Gastrocnemius medialis (tissue), 4 donors: ENCODE results near the gene PAPLN. TPM values are rescaled to one million over a fixed set of nuclear protein-coding genes. Genes with fewer than 3 reads are reported as not detected.

ENCODE experiments used
- ATAC-seq, 2 donors: fragments of 150-250 bp; one replicate each; pipeline ENCODE4 v1.9.1; 2016
- DNase-seq, 2 donors: peaks; one replicate each; pipeline ENCODE4 v3.0.0-alpha.2; 2019
- H3K27ac ChIP-seq, 4 donors: fragments of 200-600 bp; sonication (generic); 1 replicate in 1 of 4; 2 replicates in 3 of 4; pipeline ENCODE4 v1.5.1; 2016 to 2018; ENCODE audit warnings: mild to moderate bottlenecking in 2 of 4, moderate library complexity in 1 of 4
- H3K27me3 ChIP-seq, 3 donors: fragments of 200-600 bp; sonication (generic) in 2 of 3; 1 replicate in 1 of 3; 2 replicates in 2 of 3; pipeline versions ENCODE4 v1.5.1 to v1.6.0; 2016 to 2019; ENCODE audit warnings: mild to moderate bottlenecking in 1 of 3, moderate library complexity in 1 of 3
- H3K36me3 ChIP-seq, 2 donors: fragments of 200-600 bp; sonication (generic) in 1 of 2; one replicate each; pipeline ENCODE4 v1.5.1; 2017 to 2018
- H3K4me1 ChIP-seq, 2 donors: fragments of 200-600 bp; sonication (generic) in 1 of 2; one replicate each; pipeline ENCODE4 v1.5.1; 2016 to 2017; ENCODE audit warnings: mild to moderate bottlenecking in 2 of 2
- H3K4me3 ChIP-seq, 4 donors: fragments of 200-600 bp; sonication (generic) in 3 of 4; 1 replicate in 1 of 4; 2 replicates in 3 of 4; pipeline ENCODE4 v1.5.1; 2016 to 2019; ENCODE audit warnings: mild to moderate bottlenecking in 2 of 4
- H3K9me3 ChIP-seq, 3 donors: fragments of 200-600 bp; sonication (generic) in 2 of 3; 1 replicate in 1 of 3; 2 replicates in 2 of 3; pipeline ENCODE4 v1.5.1; 2016 to 2019
- CTCF ChIP-seq, 5 experiments: fragments of 450-650 bp in 3 of 5; fragments of 200-600 bp in 2 of 5; sonication (generic) in 2 of 5; IDR thresholded peaks in 4 of 5; conservative IDR thresholded peaks in 1 of 5; 1 replicate in 4 of 5; 2 replicates in 1 of 5; pipeline ENCODE4 v1.5.1; 2016 to 2019; ENCODE audit warnings: antibody characterized with exemption in 5 of 5, mild to moderate bottlenecking in 3 of 5, moderate library complexity in 3 of 5
- POLR2A ChIP-seq, 2 donors: fragments of 450-650 bp; IDR thresholded peaks; one replicate each; pipeline ENCODE4 v1.6.1; 2017; ENCODE audit warnings: antibody characterized with exemption in 2 of 2, mild to moderate bottlenecking in 2 of 2, moderate library complexity in 2 of 2
- in situ Hi-C, 4 donors: fragments of 200-750 bp; cut with MboI; loops; one replicate each; pipeline versions ENCODE4 v1.15.0 to v1.8.0; 2017; ENCODE audit warnings: low sequenced_read_pairs in 4 of 4
- intact Hi-C: fragments of 100-400 bp; cut with DNase I; formaldehyde crosslinking; loops from one replicate; pipeline ENCODE4 v1.15.1; 2023; ENCODE audit warnings: low total_unique reads
- total RNA-seq, 4 donors: library from RNA; depleted of rRNA; stranded (reverse); fragments of >200 nt; gene quantifications; one replicate each; pipeline versions ENCODE4 v1.1.0 to v1.2.3, GENCODE V29; 2016

The PAPLN gene
- total RNA-seq, 4 donors from 2014 or later: 1.9 to 5.0 (median 2.5) TPM

- no peaks in the 10 kb centered on the region for H3K4me1 ChIP-seq
Observed at GRCh38 chr14:73260574-73260973, 23.3 kb downstream of the PAPLN start.

GRCh38 chr14:73261075-73261474, 23.8 kb downstream of the PAPLN start:
- no peak for TF ChIP-seq CTCF (IDR thresholded peaks at IDR 0.05 in 4 of 5, conservative IDR thresholded peaks at IDR 0.05 in 1 of 5)
- TF ChIP-seq POLR2A (IDR thresholded peaks at IDR 0.05): no peak
- H3K27ac ChIP-seq: no peak overlapping the region
- no peaks in the 10 kb centered on the region for H3K27me3 ChIP-seq
- ATAC-seq: no peak
- H3K36me3 ChIP-seq: no peaks in the 10 kb centered on the region
- H3K4me3 ChIP-seq: no peak overlapping the region
- intact Hi-C loops: no loop called here
- in situ Hi-C loops: no loop called here
- DNase-seq: no peak
- H3K4me1 ChIP-seq: no peaks in the 10 kb centered on the region
- no peaks in the 10 kb centered on the region for H3K9me3 ChIP-seq

More at GRCh38 chr14:73260574-73260973, 23.3 kb downstream of the PAPLN start:
- H3K9me3 ChIP-seq: no peaks in the 10 kb centered on the region
- H3K4me3 ChIP-seq: no peak overlapping the region
- intact Hi-C loops (no loop called here), in situ Hi-C loops (no loop called here)
- no peak for ATAC-seq
- no peaks in the 10 kb centered on the region for H3K27me3 ChIP-seq
- H3K27ac ChIP-seq: no peak overlapping the region
- TF ChIP-seq CTCF (IDR thresholded peaks at IDR 0.05 in 4 of 5, conservative IDR thresholded peaks at IDR 0.05 in 1 of 5) (no peak), POLR2A (IDR thresholded peaks at IDR 0.05) (no peak)
- DNase-seq: no peak
- H3K36me3 ChIP-seq: no peaks in the 10 kb centered on the region

- Histone ChIP-seq H3K27ac (no peak overlapping the region), H3K27me3 (no peaks in the 10 kb centered on the region), H3K4me3 (no peak overlapping the region), H3K36me3 (no peaks in the 10 kb centered on the region), H3K9me3 (no peaks in the 10 kb centered on the region), H3K4me1 (no peaks in the 10 kb centered on the region)
- DNase-seq: no peak
- in situ Hi-C loops: no loop called here
- ATAC-seq: no peak
- intact Hi-C loops: no loop called here
- no peak for TF ChIP-seq POLR2A (IDR thresholded peaks at IDR 0.05)
- no peak for TF ChIP-seq CTCF (IDR thresholded peaks at IDR 0.05 in 4 of 5, conservative IDR thresholded peaks at IDR 0.05 in 1 of 5)
Observed at GRCh38 chr14:73261520-73262426, 24.5 kb downstream of the PAPLN start.

- no peak for DNase-seq
- no peak overlapping the region for H3K4me3 ChIP-seq
- TF ChIP-seq CTCF (IDR thresholded peaks at IDR 0.05 in 4 of 5, conservative IDR thresholded peaks at IDR 0.05 in 1 of 5) (no peak), POLR2A (IDR thresholded peaks at IDR 0.05) (no peak)
- intact Hi-C loops: no loop called here
- no peaks in the 10 kb centered on the region for H3K4me1 ChIP-seq
- H3K9me3 ChIP-seq: no peaks in the 10 kb centered on the region
- ATAC-seq: no peak
- in situ Hi-C loops: no loop called here
- H3K27ac ChIP-seq: no peak overlapping the region
- no peaks in the 10 kb centered on the region for H3K36me3 ChIP-seq
- H3K27me3 ChIP-seq: no peaks in the 10 kb centered on the region
Observed at GRCh38 chr14:73262427-73263183, 25.3 kb downstream of the PAPLN start.
